Measurements from ENCODE around the gene DYNLL1. TPM values are rescaled to one million over a fixed set of nuclear protein-coding genes. Genes with fewer than 3 reads are reported as not detected.

DYNLL1 gene
- total and polyA plus RNA-seq, 2 donors (not counting 3 experiments of a cell fraction or from before 2014, with no cell fraction given) = 469 to 600 TPM

DNA sequence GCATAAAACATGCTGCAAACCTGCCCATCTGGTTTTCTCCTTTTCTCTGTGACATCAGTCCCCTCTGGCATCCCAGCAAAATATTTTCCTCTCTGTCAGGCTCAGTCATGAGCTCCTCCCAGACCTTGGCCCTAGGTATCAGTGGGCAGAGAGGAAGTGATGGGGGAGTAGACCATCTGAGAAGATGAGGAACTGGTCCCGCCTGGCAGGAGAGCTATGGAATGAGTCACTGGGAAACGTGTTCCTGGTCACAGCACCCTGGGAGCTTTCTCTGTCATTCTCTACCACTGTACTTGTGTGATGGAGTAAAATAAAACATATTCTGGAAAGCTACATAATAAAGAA lies 21.3 kb upstream of the DYNLL1 start:
- intact Hi-C loops (cut with micrococcal nuclease) (no loop called here), dilution Hi-C loops (cut with MboI; ENCODE audit: extremely low pct_ligation_motif_present, low sequenced_read_pairs) (no loop called here)
- FAIRE-seq = peak; percentile 90

GRCh38 chr12:120475643-120476042 lies 20.3 kb upstream of the DYNLL1 start:
- FAIRE-seq (no peak), DNase-seq (ENCODE audit: low read depth, low spot score) (no peak)
- dilution Hi-C loops (cut with MboI; ENCODE audit: extremely low pct_ligation_motif_present, low sequenced_read_pairs) (no loop called here), intact Hi-C loops (cut with micrococcal nuclease) (no loop called here)
- no peaks in the 10 kb centered on the region for H3K9me1 ChIP-seq (replicated peaks; ENCODE audit: control insufficient read depth, extremely low read depth, insufficient read depth, low read length)
- TF ChIP-seq, protein P1, sequence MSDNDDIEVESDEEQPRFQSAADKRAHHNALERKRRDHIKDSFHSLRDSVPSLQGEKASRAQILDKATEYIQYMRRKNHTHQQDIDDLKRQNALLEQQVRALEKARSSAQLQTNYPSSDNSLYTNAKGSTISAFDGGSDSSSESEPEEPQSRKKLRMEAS (IDR thresholded peaks at IDR 0.05; ENCODE audit: insufficient read depth, insufficient read length) = no peak
- TF ChIP-seq EZH2 (IDR thresholded peaks at IDR 0.05; ENCODE audit: borderline replicate concordance, low read depth, low read length, severe bottlenecking) (no peak), JUN (IDR thresholded peaks at IDR 0.05; ENCODE audit: borderline replicate concordance, insufficient read depth, insufficient read length, low read depth) (no peak)
- no peak overlapping the region for H3K4me2 ChIP-seq (ENCODE audit: insufficient read depth, low read length)
- peaks cover 6% of the 10 kb centered on the region for H3K4me1 ChIP-seq (ENCODE audit: control insufficient read depth, extremely low read depth, insufficient read depth, low read length)
- no peak overlapping the region for H2AFZ ChIP-seq (ENCODE audit: low read depth, low read length)
- no peak overlapping the region for H3K9ac ChIP-seq (replicated peaks; ENCODE audit: extremely low read depth, insufficient read depth, low read length)
- no peak overlapping the region for H3K27ac ChIP-seq (ENCODE audit: insufficient read depth, low read depth, low read length)
- H3K27me3 ChIP-seq (ENCODE audit: control insufficient read depth in 2 of 2, insufficient read depth in 2 of 2, low read length in 2 of 2) = no peaks in the 10 kb centered on the region
- no peaks in the 10 kb centered on the region for H3K36me3 ChIP-seq (ENCODE audit: control insufficient read depth in 2 of 2, extremely low read depth in 1 of 2, insufficient read depth in 2 of 2, low read length in 2 of 2)
- CTCF ChIA-PET = interaction anchor here (1.1 to 1.2 kb wide), 3 partner anchors 11 to 28 kb away, joined by 3 to 5 read pairs (median 4); no protein-coding TSS in a partner anchor
- no peaks in the 10 kb centered on the region for H4K20me1 ChIP-seq (replicated peaks; ENCODE audit: control insufficient read depth, extremely low read depth, insufficient read depth, low read length)
- no peaks in the 10 kb centered on the region for H3K79me2 ChIP-seq (ENCODE audit: control insufficient read depth, insufficient read depth, low read length)
- POLR2A ChIA-PET = interaction anchor here (1.5 kb wide), 1 partner anchor 21 kb away, joined by 11 read pairs; the partner anchor contains the start of gene DYNLL1
- no peaks in the 10 kb centered on the region for H3K9me3 ChIP-seq (replicated peaks; ENCODE audit: control insufficient read depth, insufficient read depth, low read length)
- no peak overlapping the region for H3K4me3 ChIP-seq (replicated peaks in 1 of 3; ENCODE audit: insufficient read depth in 1 of 3, low read depth in 1 of 3, low read length in 3 of 3)
- BruUV-seq (replicated peaks) = no TSS peak

More for the DNA sequence above, 21.3 kb upstream of the DYNLL1 start:
- Histone ChIP-seq H3K9me1 (replicated peaks; ENCODE audit: control insufficient read depth, extremely low read depth, insufficient read depth, low read length) (no peaks in the 10 kb centered on the region), H3K27ac (ENCODE audit: insufficient read depth, low read depth, low read length) (no peak overlapping the region), H4K20me1 (replicated peaks; ENCODE audit: control insufficient read depth, extremely low read depth, insufficient read depth, low read length) (no peaks in the 10 kb centered on the region), H3K4me1 (ENCODE audit: control insufficient read depth, extremely low read depth, insufficient read depth, low read length) (peaks cover 9% of the 10 kb centered on the region), H3K36me3 (ENCODE audit: control insufficient read depth in 2 of 2, extremely low read depth in 1 of 2, insufficient read depth in 2 of 2, low read length in 2 of 2) (no peaks in the 10 kb centered on the region), H3K4me2 (ENCODE audit: insufficient read depth, low read length) (no peak overlapping the region), H3K4me3 (replicated peaks in 1 of 3; ENCODE audit: insufficient read depth in 1 of 3, low read depth in 1 of 3, low read length in 3 of 3) (no peak overlapping the region), H3K79me2 (ENCODE audit: control insufficient read depth, insufficient read depth, low read length) (peaks cover 2% of the 10 kb centered on the region), H3K9ac (replicated peaks; ENCODE audit: extremely low read depth, insufficient read depth, low read length) (no peak overlapping the region), H3K9me3 (replicated peaks; ENCODE audit: control insufficient read depth, insufficient read depth, low read length) (no peaks in the 10 kb centered on the region), H2AFZ (ENCODE audit: low read depth, low read length) (no peak overlapping the region), H3K27me3 (ENCODE audit: control insufficient read depth in 2 of 2, insufficient read depth in 2 of 2, low read length in 2 of 2) (no peaks in the 10 kb centered on the region)
- DNase-seq (ENCODE audit: low read depth, low spot score) = peak; percentile 53
- CTCF ChIA-PET = interaction anchor here (0.8 to 1.7 kb wide), 12 partner anchors 8 to 497 kb away, joined by 3 to 8 read pairs (median 4); partner anchors contain the start of gene DYNLL1
- TF ChIP-seq FOS (IDR thresholded peaks at IDR 0.05; ENCODE audit: borderline replicate concordance, insufficient read depth, low read length) = peak; percentile 86
- TF ChIP-seq GATA2 (IDR thresholded peaks at IDR 0.05; ENCODE audit: insufficient read depth, insufficient read length, low read depth, low read length) = no peak
- no peak for TF ChIP-seq JUN (IDR thresholded peaks at IDR 0.05; ENCODE audit: borderline replicate concordance, insufficient read depth, insufficient read length, low read depth)
- POLR2A ChIA-PET = interaction anchor here (1.5 kb wide), 1 partner anchor 22 kb away, joined by 11 read pairs; the partner anchor contains the start of gene DYNLL1
- BruUV-seq (replicated peaks) = no TSS peak
